HepG2 (cell line): ENCODE data around the gene MUC15.

ENCODE experiments used
- HMGXB4 ChIP-seq, 2 experiments: sonication (generic) in 1 of 2; formaldehyde crosslinking in 1 of 2; IDR thresholded peaks; 2 replicates each; pipeline versions ENCODE4 v1.4.0 to v1.6.1; 2018 to 2020; ENCODE audit warnings: missing genetic modification reagents in 2 of 2, borderline replicate concordance in 1 of 2, low read depth in 1 of 2, mild to moderate bottlenecking in 1 of 2, missing biosample characterization in 1 of 2
- PHF20 ChIP-seq: sonication (generic); formaldehyde crosslinking; IDR thresholded peaks from 2 replicates; pipeline ENCODE4 v1.5.0; 2020; ENCODE audit warnings: mild to moderate bottlenecking, missing genetic modification reagents
- POLR2A ChIP-seq, 2 experiments: IDR thresholded peaks; 2 replicates each; pipeline ENCODE4 v1.6.1; 2011; ENCODE audit warnings: low read depth in 2 of 2, low read length in 2 of 2, mild to moderate bottlenecking in 1 of 2, moderate library complexity in 1 of 2; ENCODE audit not compliant: insufficient read depth in 1 of 2
- STAT5B ChIP-seq: sonication (generic); formaldehyde crosslinking; IDR thresholded peaks from 2 replicates; pipeline ENCODE4 v1.4.0; 2020; ENCODE audit warnings: missing genetic modification reagents
- TCF12 ChIP-seq, 2 experiments: fragments of 450-650 bp in 1 of 2; sonication (generic) in 1 of 2; formaldehyde crosslinking in 1 of 2; IDR thresholded peaks; 2 replicates each; pipeline versions ENCODE4 v1.6.1 to v1.8.0; 2017 to 2022; ENCODE audit warnings: antibody characterized with exemption in 1 of 2, mild to moderate bottlenecking in 1 of 2, missing genetic modification reagents in 1 of 2, moderate library complexity in 1 of 2
- ZNF790 ChIP-seq: sonication (generic); formaldehyde crosslinking; IDR thresholded peaks from 2 replicates; pipeline ENCODE4 v1.8.0; 2022; ENCODE audit warnings: missing genetic modification reagents, mild to moderate bottlenecking, borderline replicate concordance
- TF ChIP-seq, protein P1 (sequence below): sonication (generic); formaldehyde crosslinking; IDR thresholded peaks from 2 replicates; pipeline ENCODE4 v1.5.0; 2020; ENCODE audit warnings: mild to moderate bottlenecking, missing genetic modification reagents, moderate library complexity

GRCh38 chr11:26621132-26621531 is 49.1 kb upstream of the MUC15 start:
- TF ChIP-seq POLR2A (IDR thresholded peaks at IDR 0.05; ENCODE audit: insufficient read depth in 1 of 2, low read depth in 2 of 2, low read length in 2 of 2): no peak
- no peak for TF ChIP-seq TCF12 (IDR thresholded peaks at IDR 0.05)
- TF ChIP-seq TCF12 (CRISPR knock-in tag; IDR thresholded peaks at IDR 0.05): no peak
- TF ChIP-seq PHF20 (CRISPR knock-in tag): no peak
- no peak for TF ChIP-seq HMGXB4 (CRISPR knock-in tag; IDR thresholded peaks at IDR 0.05; ENCODE audit: borderline replicate concordance in 1 of 2, low read depth in 1 of 2)
- no peak for TF ChIP-seq ZNF790 (CRISPR knock-in tag)
- TF ChIP-seq, protein P1, sequence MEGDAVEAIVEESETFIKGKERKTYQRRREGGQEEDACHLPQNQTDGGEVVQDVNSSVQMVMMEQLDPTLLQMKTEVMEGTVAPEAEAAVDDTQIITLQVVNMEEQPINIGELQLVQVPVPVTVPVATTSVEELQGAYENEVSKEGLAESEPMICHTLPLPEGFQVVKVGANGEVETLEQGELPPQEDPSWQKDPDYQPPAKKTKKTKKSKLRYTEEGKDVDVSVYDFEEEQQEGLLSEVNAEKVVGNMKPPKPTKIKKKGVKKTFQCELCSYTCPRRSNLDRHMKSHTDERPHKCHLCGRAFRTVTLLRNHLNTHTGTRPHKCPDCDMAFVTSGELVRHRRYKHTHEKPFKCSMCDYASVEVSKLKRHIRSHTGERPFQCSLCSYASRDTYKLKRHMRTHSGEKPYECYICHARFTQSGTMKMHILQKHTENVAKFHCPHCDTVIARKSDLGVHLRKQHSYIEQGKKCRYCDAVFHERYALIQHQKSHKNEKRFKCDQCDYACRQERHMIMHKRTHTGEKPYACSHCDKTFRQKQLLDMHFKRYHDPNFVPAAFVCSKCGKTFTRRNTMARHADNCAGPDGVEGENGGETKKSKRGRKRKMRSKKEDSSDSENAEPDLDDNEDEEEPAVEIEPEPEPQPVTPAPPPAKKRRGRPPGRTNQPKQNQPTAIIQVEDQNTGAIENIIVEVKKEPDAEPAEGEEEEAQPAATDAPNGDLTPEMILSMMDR (CRISPR knock-in tag): no peak
- no peak for TF ChIP-seq STAT5B (CRISPR knock-in tag)
